ENCODE measurements around the gene CACNA1C.

DNA sequence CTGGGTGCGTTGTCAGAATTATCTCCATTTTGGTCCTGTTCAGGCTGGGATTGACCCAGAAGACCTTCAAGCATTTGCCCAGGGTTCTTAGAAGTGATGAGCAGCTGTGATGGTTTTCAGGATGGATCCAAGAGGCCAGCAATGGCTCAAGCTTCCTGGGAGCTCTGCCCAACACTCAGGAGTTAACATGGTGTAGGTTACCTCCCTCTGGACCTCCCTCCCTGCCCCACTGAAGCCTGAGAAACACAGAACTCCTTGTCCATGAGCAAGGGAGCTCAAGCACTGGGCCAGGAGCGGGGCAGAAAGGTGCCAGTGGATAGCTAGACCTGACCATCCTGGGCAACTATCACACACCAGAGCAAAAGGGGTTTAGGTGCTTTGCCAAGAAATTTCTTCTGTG is 593.6 kb downstream of the CACNA1C start:
- TF ChIP-seq, protein P1, sequence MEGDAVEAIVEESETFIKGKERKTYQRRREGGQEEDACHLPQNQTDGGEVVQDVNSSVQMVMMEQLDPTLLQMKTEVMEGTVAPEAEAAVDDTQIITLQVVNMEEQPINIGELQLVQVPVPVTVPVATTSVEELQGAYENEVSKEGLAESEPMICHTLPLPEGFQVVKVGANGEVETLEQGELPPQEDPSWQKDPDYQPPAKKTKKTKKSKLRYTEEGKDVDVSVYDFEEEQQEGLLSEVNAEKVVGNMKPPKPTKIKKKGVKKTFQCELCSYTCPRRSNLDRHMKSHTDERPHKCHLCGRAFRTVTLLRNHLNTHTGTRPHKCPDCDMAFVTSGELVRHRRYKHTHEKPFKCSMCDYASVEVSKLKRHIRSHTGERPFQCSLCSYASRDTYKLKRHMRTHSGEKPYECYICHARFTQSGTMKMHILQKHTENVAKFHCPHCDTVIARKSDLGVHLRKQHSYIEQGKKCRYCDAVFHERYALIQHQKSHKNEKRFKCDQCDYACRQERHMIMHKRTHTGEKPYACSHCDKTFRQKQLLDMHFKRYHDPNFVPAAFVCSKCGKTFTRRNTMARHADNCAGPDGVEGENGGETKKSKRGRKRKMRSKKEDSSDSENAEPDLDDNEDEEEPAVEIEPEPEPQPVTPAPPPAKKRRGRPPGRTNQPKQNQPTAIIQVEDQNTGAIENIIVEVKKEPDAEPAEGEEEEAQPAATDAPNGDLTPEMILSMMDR (IDR thresholded peaks at IDR 0.05) = no peak
- no peak for TF ChIP-seq POLR2A (IDR thresholded peaks at IDR 0.05)
